Loucy (cell line): ENCODE measurements around the gene SPTB.

ENCODE experiments used
- CTCF ChIP-seq: fragments of 200-600 bp; sonication (generic); conservative IDR thresholded peaks from 2 replicates; pipeline ENCODE4 v1.5.1; 2014; ENCODE audit warnings: mild to moderate bottlenecking, antibody characterized with exemption, low read length
- EZH2phosphoT487 ChIP-seq: fragments of 200-600 bp; IDR thresholded peaks from 2 replicates; pipeline ENCODE4 v1.6.1; 2018; ENCODE audit warnings: antibody characterized with exemption, mild to moderate bottlenecking, moderate library complexity, borderline replicate concordance

DNA sequence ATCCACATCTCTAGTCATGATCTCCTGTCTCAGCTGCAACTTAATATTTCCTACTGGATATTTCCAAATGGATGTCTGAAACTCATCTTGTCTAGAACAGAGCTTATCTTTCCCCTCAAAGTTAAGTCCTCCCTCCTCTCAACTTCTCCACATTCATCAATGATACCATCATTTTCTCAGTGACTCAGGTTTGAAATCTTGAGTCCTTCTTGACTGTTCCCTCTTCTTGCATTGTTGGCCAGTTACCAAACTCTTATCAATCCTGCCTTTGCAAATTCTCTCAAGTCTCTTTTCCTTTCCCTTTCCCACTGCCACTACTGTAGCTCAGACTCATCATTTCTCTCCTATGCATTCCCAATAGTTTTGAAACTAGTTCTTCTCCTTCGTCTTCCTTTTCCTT, 20.3 kb upstream of the SPTB start:
- no peak for TF ChIP-seq CTCF
- no peak for TF ChIP-seq EZH2phosphoT487
